NCI-H1436 treated with DMSO at 0.1 percent for 48 hours (cell line): ENCODE measurements around the gene IL20RB.

Source experiments
- DNase-seq: peaks from one replicate; lab custom pipeline; 2025; lab: John Stamatoyannopoulos, UW

IL20RB gene, protein sequence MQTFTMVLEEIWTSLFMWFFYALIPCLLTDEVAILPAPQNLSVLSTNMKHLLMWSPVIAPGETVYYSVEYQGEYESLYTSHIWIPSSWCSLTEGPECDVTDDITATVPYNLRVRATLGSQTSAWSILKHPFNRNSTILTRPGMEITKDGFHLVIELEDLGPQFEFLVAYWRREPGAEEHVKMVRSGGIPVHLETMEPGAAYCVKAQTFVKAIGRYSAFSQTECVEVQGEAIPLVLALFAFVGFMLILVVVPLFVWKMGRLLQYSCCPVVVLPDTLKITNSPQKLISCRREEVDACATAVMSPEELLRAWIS

DNA sequence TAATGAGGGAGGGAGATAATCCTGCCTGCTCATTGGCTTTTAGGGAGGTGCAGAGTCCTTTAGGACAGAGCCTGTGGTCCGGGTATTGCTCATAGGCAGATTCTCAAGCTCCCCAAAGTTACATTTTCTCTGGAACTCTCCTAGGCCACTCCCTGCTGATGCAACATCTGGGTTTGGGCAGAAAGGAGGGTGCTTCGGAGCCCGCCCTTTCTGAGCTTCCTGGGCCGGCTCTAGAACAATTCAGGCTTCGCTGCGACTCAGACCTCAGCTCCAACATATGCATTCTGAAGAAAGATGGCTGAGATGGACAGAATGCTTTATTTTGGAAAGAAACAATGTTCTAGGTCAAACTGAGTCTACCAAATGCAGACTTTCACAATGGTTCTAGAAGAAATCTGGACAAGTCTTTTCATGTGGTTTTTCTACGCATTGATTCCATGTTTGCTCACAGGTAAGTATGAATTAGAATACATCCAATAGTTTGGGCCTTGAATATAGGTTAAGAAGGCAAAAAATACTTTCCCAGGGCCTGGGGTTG is at the start of gene IL20RB:
IL20RB (plus strand) TSS at position 233 of the 538 bp plus-strand sequence; CDS start at position 364, 131 bp downstream.
- no peak for DNase-seq

DNA sequence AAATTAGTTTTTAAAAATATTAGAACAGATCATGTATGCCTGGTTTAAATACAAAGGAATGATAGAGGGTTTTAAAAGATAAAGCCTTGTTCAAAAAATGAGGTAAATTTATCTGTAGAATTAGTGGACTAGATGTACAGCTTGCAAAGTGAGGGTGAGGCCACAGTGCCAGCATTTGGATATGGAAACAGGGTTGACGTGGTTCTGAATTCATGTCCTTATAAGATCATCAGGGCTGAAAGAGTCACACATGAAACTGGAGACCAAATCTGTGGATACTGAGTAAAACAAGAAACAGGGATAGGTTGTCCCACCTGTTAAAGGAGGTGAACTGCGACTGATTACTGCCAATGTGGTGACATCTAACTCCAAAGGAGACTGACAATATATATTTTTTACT is 49.5 kb upstream of the IL20RB start:
- DNase-seq: no peak

DNA sequence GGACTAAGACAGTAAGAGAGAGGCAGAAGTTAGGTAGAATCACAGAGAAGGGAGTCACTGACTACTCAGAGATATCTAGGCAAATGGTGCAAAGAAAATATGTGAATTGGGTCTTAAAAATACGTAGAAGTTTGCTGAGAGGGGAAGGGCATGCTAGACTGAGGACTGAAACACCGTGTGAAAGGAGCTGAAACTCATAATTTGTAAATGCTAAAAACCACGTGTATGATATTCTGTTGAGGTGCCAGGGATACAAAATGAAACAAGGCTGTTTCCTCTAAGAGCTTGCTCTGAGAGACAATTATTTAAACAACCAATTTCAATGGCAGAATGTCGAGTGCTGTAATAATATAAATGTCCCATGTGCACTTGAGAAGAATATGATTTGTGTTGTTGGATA is 48.6 kb upstream of the IL20RB start:
- DNase-seq: no peak

DNA sequence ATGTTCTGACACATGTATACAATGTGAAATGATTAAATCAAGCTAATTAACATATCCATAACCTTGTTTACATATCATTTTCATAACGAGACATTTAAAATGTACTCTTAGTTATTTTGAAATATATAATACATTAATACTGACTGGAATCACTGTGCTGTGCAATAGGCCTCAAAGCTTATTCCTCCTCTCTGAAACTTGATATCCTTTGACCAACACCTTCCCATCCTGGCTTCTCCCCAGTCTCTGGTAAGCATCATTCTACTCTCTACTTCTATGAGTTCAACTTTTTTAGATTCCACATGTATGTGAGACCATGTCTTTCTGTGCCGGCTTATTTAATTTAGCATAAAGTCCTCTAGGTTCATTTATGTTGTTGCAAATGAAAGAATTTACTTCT is 47.1 kb upstream of the IL20RB start:
- DNase-seq: no peak

DNA sequence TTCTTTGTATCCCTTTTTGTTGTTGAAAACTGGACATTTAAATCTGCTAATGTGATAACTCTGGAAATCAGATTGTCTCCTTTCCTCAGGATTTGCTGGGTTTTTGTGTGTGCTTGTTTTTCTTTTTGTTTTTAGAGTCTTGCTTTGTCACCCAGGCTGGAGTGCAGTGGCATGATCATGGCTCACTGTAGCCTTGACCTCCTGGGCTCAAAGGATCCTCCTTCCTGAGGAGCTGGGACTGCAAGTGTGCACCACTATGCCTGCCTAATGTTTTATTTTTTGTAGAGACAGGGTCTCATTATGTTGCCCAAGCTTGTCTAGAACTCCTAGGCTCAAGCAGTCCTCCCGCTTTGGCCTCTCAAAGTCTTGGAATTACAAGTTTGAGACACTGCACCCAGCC is 44.6 kb upstream of the IL20RB start:
- no peak for DNase-seq

DNA sequence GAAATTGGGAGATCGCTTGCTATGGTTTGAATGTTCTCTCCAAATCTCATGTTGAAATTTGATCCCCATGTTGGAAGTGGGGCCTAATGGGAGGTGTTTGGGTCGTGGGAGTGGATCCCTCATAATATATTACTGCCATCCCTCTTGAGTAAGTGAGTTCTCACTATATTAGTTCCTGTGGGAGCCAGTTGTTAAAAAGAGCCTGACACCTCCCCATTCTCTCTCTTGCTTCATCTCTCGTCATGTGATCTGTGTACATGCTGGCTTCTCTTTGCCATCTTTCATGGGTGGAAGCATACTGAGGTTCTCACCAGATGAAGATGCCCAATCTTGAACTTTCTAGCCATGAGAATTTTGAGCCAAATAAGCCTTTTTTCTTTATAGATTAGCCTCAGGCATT is 43.0 kb upstream of the IL20RB start:
- no peak for DNase-seq

DNA sequence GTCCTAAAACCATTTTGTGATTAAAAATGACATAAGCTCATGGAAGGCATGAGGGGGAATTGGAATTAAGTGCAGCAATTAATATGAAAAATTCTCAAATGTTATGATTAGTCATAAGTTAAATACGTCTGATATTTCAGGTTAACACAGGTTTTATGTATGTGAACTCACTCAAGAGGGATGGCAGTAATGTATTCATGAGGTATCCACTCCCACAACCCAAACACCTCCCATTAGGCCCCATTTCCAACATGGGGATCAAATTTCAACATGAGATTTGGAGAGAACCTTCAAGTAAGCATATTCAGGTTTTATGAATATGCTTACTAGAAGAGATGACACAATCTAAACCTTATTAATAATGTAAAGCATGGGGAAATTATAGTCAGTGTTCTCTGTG is 41.6 kb upstream of the IL20RB start:
- DNase-seq: no peak

DNA sequence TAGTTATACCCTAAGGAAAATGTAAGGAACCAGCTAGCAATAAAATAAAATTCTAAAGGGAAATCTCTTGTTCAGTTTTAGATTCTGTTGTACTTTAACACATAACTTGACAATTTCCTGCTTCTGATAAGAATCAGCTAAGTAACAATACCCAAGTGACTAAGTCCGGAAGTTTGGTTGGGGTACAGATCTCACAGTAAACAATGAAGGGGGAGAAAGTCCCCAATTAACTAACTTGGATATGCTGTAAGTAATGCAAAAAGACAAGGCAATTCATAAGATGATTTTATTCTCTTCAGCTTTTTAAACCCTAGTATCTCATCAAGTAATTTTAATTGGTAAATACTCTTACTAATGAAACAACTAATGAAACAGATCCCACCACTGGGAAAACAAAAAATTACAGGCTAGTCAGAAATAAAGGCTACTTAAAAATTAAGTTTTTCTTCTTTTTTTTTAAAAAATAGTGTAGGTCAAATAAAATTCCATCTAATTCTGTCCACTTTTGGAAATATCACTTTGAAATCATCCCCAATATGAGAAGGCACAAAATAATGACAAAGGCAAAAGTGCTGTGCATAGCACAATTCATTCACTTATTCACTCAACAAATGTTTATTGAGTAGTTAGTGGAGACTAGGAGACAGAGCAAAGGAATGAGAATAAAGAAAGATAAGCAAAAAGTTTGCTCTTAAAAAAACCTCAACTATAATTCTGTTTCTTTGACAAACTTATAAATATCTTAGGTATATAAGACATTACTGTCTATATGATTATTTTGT is 37.8 kb upstream of the IL20RB start:
- no peak for DNase-seq

DNA sequence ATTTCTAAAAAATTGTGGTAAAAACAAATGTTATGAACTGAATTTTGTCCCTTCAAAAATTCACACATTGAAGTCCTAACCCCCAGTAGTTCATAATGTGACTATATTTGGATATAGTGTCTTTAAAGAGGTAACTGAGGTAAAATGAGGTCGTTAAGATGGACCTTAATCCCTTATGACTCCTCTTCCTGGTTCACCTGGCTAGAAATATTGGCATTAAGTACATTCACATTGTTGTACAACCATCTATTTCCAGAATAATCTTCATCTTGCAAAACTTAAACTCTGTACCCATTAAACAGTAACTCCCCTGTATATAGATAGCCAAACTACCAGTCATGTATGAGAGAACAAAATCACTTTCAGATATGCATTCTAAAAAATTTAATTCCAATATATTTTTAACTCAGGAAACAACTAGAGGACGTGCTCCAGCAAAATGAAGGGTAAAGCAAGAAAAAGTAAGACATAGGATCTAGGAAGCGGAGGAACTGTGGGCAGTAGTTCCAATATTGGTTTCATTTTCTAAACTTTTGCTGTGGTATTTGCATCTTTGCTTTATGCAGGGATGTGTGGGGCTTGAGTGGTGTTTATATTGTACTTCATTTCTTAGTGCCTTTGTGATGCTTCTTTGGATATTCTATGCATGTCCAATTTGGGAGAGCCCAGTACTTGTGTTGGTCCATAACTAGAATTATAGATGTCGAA is 36.7 kb upstream of the IL20RB start:
- no peak for DNase-seq

DNA sequence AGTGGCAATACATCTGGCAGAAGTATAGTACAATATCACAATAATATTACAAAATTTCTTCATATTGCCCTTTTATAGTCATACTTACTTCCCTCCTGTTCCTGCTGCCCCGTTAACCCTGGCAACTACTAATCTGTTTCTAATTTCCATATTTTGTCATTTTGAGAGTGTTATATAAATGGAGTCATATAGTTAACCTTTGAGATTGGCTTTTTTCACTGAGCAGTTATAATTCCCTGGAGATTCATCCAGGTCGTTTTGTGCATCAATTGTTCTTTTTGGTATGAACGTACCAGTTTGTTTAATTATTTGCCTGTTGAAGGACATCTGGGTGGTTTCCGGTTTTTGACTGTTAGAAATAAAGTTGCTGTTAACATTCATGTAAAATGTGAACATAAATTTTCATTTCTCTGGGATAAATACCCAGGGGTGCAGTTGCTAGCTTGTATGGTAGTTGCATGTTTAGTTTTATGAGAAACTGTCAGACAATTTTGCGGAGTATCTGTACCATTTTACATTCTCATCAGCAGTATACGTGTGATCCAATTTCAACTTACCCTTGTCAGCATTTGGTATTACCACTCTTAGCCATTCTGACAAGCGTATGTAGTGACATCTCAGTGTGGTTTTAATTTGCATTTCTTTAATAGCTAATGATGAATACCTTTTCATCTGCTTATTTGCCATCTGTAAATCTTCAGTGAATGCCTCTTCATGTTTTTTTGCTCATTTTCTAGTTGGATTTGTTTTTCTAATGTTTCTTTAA is 32.2 kb upstream of the IL20RB start:
- no peak for DNase-seq

DNA sequence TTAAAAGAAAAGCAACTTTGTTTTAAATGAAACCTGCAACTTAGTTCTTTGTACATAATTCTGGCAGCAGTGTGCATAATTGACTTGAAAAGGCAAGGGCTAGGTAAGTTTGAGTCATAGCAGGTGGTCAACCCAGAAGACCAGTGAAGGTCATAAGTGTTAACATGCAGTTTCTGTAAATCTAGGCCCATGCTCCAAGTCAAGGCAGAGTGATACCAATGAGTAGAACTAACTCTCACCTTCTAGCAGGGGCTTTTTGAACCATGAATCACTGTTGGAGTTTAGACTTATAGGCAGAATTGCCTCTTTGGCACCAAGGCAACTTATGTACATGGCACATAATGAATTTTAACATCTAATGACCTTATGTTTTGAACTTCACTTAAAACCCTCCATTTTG is 29.5 kb upstream of the IL20RB start:
- no peak for DNase-seq

DNA sequence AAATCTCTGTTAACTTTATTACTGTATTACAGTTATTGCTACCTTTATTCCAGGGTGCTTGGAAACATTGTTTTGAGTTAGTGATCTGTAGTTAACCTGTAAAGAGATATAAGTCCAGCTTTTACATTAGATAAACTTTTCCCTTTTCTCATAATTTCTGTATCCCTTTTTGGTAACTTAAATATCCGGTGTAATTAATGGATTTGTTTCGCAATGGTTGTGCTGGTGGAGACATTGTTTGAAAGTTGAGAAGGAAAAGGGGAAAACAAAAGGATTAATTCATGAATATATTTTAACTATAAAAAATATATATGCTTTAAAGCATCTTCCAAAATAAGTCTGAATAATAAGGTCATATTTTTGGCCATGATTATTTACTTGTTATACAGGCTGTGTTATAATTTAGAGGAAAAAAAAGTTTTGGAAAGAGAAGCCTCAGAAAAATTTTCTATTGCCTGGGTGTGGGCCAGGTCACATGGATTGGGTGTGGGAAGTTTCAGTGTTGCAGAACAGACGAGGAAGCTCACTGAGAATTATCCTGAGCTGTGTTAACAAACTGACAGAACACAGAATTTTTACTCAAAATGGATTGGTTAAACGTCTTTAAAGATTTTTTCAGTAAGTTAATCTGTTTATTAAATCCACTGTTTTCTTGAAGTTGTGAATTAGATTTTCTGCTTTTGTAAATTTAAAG is 27.7 kb upstream of the IL20RB start:
- no peak for DNase-seq

DNA sequence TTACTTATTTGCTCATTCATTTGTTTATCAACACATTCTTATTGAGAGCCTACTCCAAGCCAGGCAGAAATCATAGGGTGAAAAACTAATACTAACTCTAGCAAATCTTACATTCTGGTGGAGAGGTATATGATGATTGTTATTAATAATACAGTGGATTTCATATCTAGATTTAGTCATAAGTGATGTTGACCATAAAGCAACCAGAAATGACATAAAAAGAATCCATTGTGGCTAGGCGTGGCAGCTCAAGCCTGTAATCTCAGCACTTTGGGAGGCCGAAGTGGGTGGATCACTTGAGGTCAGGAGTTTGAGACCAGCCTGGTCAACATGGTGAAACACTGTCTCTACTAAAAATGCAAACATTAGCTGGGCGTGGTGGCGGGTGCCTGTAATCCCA is 26.2 kb upstream of the IL20RB start:
- DNase-seq: no peak

DNA sequence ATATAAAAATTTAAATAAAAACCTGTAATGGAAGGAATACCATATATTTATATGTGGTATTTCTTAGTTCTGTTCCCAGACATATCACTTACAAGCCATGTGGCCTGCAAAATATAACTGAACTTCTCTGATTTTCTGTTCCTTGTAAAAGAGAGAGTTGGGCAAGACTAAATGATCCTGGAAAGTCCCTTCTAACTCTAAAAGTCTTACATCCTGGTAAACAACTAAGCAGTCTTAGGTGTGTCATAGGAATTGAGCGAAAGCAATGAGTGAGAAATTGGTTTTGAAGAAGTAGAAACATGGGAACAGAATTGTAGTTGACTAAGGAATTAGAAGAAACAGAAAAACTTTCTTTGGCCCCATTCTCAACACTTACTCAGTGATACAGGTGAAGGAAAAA is 25.3 kb upstream of the IL20RB start:
- DNase-seq: no peak

DNA sequence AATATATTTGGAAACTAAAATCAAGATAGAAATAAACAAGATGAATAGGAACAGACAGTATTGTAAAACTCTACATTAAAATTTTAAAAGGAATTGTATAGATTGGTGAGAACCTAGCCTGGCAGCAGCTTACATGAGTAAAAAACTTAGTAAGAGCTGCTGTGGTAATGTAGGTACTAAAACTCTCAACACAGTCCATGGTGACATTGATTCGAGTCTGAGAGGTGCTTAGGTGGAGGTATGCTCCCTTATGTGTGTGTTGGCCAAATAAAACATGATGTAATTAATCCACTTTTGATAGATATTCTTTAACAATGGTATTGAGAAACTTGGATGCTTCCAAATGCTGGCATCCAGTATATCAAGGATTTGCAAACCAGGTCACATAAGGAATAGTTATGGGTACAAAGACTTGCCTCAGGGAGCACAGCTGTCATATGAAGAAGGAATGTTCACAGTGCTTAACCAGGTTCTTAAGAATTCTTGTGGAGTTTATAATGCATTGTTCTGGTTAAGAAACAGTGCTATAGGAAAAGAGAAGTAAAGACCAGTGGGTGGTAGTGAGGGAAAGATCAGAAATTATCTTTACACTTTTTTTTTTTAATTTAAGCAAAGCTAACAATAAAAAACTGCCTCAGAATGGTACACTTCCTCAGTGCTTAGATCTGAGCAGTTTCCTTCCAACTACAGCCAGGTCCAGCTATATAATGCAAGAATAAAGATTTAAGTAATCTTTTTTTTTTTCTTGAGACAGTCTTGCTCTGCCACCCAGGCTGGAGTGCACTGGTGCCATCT is 24.6 kb upstream of the IL20RB start:
- DNase-seq: no peak

DNA sequence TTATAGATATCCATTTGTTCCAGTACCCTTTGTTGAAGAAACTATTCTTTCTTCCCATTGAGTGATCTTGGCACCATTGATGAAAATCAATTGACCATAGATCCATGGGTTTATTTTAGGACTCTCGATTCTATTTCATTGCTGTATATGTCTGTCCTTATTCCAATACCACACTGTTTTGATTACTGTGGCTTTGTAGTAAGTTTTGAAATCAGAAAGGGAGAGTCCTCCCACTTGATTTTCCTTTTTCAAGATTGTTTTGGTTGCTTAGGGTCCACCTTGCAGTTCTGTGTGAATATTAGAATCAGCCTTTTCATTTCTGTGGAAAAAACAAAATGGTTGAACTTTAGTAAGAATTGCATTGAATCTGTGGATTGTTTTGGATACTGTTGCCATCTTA is 20.6 kb upstream of the IL20RB start:
- DNase-seq: no peak

DNA sequence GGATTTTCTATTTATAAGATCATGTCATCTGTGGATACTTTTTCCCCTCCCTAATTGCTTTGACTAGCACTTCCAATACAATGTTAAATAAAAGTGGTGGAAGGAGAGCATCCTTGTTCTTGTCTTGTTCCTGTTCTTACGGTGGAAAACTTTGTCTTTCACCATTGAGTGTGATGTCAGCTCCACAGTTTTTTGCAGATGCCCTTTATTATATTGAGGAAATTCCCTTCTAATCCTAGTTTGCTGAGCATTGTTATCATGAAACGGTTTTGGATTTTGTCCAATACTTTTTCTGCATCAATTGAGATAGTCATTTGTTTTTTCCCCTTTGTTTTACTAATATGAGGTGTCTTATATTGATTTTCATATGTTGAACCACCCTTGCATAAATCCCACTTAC is 19.9 kb upstream of the IL20RB start:
- DNase-seq: no peak

DNA sequence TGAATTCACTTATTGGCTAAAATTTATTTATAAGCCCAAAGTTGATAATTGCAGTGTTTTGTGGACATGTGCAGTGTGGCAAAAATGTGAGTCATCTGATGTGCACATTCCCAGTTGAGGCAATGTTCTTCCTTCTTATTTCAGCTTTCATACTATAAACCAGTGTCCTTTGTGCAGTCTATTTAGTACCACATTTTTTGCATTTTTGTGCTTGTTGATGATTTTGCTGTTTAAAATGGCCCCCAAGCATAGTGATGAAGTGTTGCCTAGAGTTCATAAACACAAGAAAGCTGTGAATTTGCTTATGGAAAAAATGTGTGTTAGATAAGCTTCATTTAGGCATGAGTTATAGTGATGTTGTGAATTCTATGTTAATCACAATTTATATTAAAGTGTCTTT is 19.4 kb upstream of the IL20RB start:
- DNase-seq: no peak

DNA sequence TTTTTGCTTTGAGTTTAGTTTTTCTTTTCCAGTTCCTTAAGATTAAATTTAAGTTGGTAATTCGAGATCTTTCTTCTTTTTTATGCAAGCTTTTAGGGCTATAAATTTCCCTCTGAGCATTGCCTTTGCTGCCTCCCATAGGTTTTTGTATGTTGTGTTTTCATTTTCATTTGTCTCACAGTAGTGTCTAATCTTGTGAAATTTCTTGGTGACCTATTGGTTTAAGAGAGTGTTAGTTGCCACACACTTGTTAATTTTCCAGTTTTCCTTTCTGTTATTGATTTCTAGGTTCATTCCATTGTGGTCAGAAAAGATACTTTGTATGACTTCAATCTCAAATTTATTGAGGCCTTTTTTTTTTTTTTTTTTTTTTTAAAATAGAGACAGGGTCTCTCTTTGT is 18.3 kb upstream of the IL20RB start:
- DNase-seq: no peak

DNA sequence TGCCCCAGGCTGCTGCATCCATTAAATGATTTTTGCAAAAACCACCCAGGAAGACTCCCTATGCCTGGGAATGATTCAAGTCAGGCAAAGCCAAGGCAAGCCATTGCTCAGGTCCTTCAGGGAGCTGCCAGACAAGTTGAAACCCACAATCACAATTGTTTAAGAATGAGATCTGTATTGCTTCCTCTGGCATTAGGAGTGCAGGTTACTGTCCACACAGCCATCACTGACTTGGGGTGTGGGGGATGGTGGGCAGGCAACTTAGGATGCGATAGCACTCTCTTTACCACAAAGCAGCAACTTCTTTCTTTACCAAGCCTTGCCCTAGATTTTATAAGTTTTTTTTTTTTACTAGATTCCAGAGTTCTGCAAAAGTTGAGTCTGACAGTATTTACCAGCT is 15.0 kb upstream of the IL20RB start:
- no peak for DNase-seq

DNA sequence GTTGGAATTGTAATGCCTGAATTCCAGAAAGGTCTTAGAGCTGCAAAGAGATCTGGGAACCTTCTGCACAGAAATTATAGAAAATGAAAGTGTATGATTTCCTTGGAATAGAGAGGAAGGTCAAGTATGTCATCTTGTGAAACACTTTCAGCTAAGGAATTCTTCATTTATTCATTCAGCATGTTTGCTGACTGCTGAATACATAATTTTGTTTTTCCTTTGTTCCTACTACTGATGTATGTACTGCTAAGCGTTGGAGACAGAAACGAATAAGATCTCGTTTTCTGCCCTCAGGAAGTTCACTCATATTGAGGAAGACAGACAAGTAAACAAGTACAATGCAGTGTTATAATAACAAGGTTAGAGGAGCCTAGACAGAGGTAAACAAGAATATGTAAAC is 14.3 kb upstream of the IL20RB start:
- no peak for DNase-seq
